DOHH2 (cell line): Measurements from ENCODE around the gene WDR64.

ENCODE experiments used
- EZH2phosphoT487 ChIP-seq: fragments of 200-600 bp; sonication (generic); IDR thresholded peaks from 2 replicates; pipeline ENCODE4 v1.6.1; 2017; ENCODE audit warnings: borderline replicate concordance, mild to moderate bottlenecking, antibody characterized with exemption, low read length, moderate library complexity, mixed read lengths
- TF ChIP-seq, protein P1 (sequence below): fragments of 200-600 bp; sonication (generic); IDR thresholded peaks from one replicate; pipeline ENCODE4 v1.5.1; 2014; ENCODE audit warnings: antibody characterized with exemption, mild to moderate bottlenecking, low read depth, low read length; ENCODE audit not compliant: poor library complexity, severe bottlenecking

DNA sequence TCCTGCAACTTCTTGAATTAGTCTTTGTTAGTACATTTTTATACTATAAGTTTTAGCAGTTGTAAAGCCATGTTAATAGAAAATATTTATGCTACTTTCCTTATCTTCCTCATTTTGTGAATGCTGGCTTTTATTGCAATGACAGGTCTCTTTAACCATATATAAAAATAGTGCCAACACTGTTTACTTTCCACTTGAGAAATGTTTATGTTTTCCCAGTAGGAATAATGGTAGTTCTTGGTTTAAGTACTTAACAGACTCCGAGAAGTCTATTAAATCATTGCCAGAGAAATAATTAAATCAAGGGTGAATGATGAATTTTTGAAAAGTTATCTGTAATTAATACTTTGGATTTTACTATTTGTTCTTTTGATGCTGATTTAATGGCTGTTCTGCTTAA lies 21.6 kb upstream of the WDR64 start:
- TF ChIP-seq, protein P1, sequence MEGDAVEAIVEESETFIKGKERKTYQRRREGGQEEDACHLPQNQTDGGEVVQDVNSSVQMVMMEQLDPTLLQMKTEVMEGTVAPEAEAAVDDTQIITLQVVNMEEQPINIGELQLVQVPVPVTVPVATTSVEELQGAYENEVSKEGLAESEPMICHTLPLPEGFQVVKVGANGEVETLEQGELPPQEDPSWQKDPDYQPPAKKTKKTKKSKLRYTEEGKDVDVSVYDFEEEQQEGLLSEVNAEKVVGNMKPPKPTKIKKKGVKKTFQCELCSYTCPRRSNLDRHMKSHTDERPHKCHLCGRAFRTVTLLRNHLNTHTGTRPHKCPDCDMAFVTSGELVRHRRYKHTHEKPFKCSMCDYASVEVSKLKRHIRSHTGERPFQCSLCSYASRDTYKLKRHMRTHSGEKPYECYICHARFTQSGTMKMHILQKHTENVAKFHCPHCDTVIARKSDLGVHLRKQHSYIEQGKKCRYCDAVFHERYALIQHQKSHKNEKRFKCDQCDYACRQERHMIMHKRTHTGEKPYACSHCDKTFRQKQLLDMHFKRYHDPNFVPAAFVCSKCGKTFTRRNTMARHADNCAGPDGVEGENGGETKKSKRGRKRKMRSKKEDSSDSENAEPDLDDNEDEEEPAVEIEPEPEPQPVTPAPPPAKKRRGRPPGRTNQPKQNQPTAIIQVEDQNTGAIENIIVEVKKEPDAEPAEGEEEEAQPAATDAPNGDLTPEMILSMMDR = no peak
- TF ChIP-seq EZH2phosphoT487 = no peak
